BE2C (cell line): ENCODE data around the gene PROS1.
"Not testable (repeated sequence)": the region's sequence is repeated elsewhere in the genome, so short reads cannot be mapped to it uniquely, and the experiment has no call there.

Experiments used
- DNase-seq: peaks from one replicate; pipeline ENCODE4 v3.0.0-alpha.2; 2020
- H3K27me3 ChIP-seq: fragments of 250-450 bp; sonication (Bioruptor Pico); 2 replicates; pipeline ENCODE4 v1.5.1; 2020; ENCODE audit warnings: mild to moderate bottlenecking
- H3K36me3 ChIP-seq: fragments of 250-450 bp; sonication (Bioruptor Pico); 2 replicates; pipeline ENCODE4 v1.5.1; 2020; ENCODE audit warnings: mild to moderate bottlenecking
- H3K4me1 ChIP-seq: fragments of 250-450 bp; sonication (Bioruptor Pico); 2 replicates; pipeline ENCODE4 v1.5.1; 2020
- H3K4me3 ChIP-seq: 2 replicates; pipeline ENCODE4 v1.5.1; 2011; ENCODE audit warnings: low read depth, low read length
- H3K9me3 ChIP-seq: fragments of 250-450 bp; sonication (Bioruptor Pico); 2 replicates; pipeline ENCODE4 v1.5.1; 2020
- CTCF ChIP-seq: IDR thresholded peaks from 2 replicates; pipeline ENCODE4 v1.5.1; 2012; ENCODE audit warnings: mild to moderate bottlenecking, low read depth, low read length

PROS1 gene

GRCh38 chr3:93867425-93867824, 106.3 kb downstream of the PROS1 start:
- Histone ChIP-seq H3K9me3 (no peaks in the 10 kb centered on the region), H3K4me3 (no peak overlapping the region), H3K27me3 (no peaks in the 10 kb centered on the region), H3K36me3 (no peaks in the 10 kb centered on the region), H3K4me1 (no peaks in the 10 kb centered on the region)
- TF ChIP-seq CTCF = peak; percentile 18; the same call in 1 of the 2 replicates
- no peak for DNase-seq

GRCh38 chr3:93861017-93861416, 112.7 kb downstream of the PROS1 start:
- Histone ChIP-seq H3K27me3 (no peaks in the 10 kb centered on the region), H3K4me1 (no peaks in the 10 kb centered on the region), H3K4me3 (no peak overlapping the region), H3K9me3 (no peaks in the 10 kb centered on the region), H3K36me3 (no peaks in the 10 kb centered on the region)
- TF ChIP-seq CTCF = no peak
- DNase-seq = no peak

GRCh38 chr3:93855401-93855800, 118.3 kb downstream of the PROS1 start:
- DNase-seq = no peak
- Histone ChIP-seq H3K36me3 (no peaks in the 10 kb centered on the region), H3K4me1 (no peaks in the 10 kb centered on the region), H3K4me3 (no peak overlapping the region), H3K27me3 (no peaks in the 10 kb centered on the region), H3K9me3 (no peaks in the 10 kb centered on the region)
- TF ChIP-seq CTCF = no peak

- H3K9me3 ChIP-seq, H3K36me3 ChIP-seq, H3K4me3 ChIP-seq, DNase-seq, H3K4me1 ChIP-seq, H3K27me3 ChIP-seq: not testable (repeated sequence)
Measured at GRCh38 chr3:93852228-93852627, 121.5 kb downstream of the PROS1 start.

GRCh38 chr3:93843981-93844380, 129.7 kb downstream of the PROS1 start:
- Histone ChIP-seq H3K4me3 (no peak overlapping the region), H3K36me3 (no peaks in the 10 kb centered on the region), H3K27me3 (no peaks in the 10 kb centered on the region), H3K4me1 (no peaks in the 10 kb centered on the region), H3K9me3 (no peaks in the 10 kb centered on the region)
- TF ChIP-seq CTCF = no peak
- no peak for DNase-seq

- H3K4me1 ChIP-seq, DNase-seq, H3K4me3 ChIP-seq, H3K36me3 ChIP-seq, H3K9me3 ChIP-seq, H3K27me3 ChIP-seq: not testable (repeated sequence)
Measured at GRCh38 chr3:93839193-93839592, 134.5 kb downstream of the PROS1 start.
